ENCODE results near the gene IMP3. TPM values are rescaled to one million over a fixed set of nuclear protein-coding genes. Genes with fewer than 3 reads are reported as not detected.

IMP3 gene
- total RNA-seq, 1 experiment from 2014 or later: 56.0 TPM

GRCh38 chr15:75656813-75657212 is 16.8 kb upstream of the IMP3 start:
- ChIA-PET POLR2A (interaction anchor here (0.6 kb wide), 1 partner anchor 608 kb away, joined by 4 read pairs; no protein-coding TSS in a partner anchor), CTCF (no interaction called here)
- DNase-seq (ENCODE audit: low read depth, low spot score) (no peak), ATAC-seq (no peak)
- Histone ChIP-seq H3K27me3 (ENCODE audit: control insufficient read depth, insufficient read depth, low read length) (no peaks in the 10 kb centered on the region), H3K36me3 (ENCODE audit: control insufficient read depth, insufficient read depth, low read length) (no peaks in the 10 kb centered on the region), H3K9me3 (ENCODE audit: control insufficient read depth, insufficient read depth, low read depth, low read length) (no peaks in the 10 kb centered on the region), H3K27ac (ENCODE audit: low read length) (no peak overlapping the region), H3K4me1 (ENCODE audit: control insufficient read depth, insufficient read depth, low read length) (peaks cover 8% of the 10 kb centered on the region), H3K4me3 (ENCODE audit: low read depth in 2 of 2, low read length in 2 of 2) (no peak overlapping the region)
- no peak for TF ChIP-seq SIN3A (IDR thresholded peaks at IDR 0.05; ENCODE audit: borderline replicate concordance, insufficient read depth, low read depth, low read length)
- TF ChIP-seq CTCF (IDR thresholded peaks at IDR 0.05): no peak
- TF ChIP-seq POLR2AphosphoS5 (IDR thresholded peaks at IDR 0.05; ENCODE audit: low read depth, low read length): no peak
- no peak for TF ChIP-seq REST (IDR thresholded peaks at IDR 0.05; ENCODE audit: insufficient read depth in 1 of 2, low read depth in 2 of 2, low read length in 1 of 2)
- TF ChIP-seq TCF7L2 (IDR thresholded peaks at IDR 0.05; ENCODE audit: low read depth, low read length): no peak
- intact Hi-C loops (cut with micrococcal nuclease; ENCODE audit: unreplicated experiment): no loop called here
- in situ Hi-C loops (cut with HindIII; ENCODE audit: low pct_unique_long_range_greater_than_20kb, low sequenced_read_pairs): no loop called here
- BruUV-seq (replicated peaks): no TSS peak

GRCh38 chr15:75656331-75656730 is 16.3 kb upstream of the IMP3 start:
- in situ Hi-C loops (cut with HindIII; ENCODE audit: low pct_unique_long_range_greater_than_20kb, low sequenced_read_pairs): no loop called here
- no peak for ATAC-seq

More at GRCh38 chr15:75656331-75656730, 16.3 kb upstream of the IMP3 start:
- Histone ChIP-seq H3K27me3 (ENCODE audit: control insufficient read depth, insufficient read depth, low read length) (no peaks in the 10 kb centered on the region), H3K4me3 (ENCODE audit: low read depth in 2 of 2, low read length in 2 of 2) (no peak overlapping the region), H3K9me3 (ENCODE audit: control insufficient read depth, insufficient read depth, low read depth, low read length) (no peaks in the 10 kb centered on the region), H3K4me1 (ENCODE audit: control insufficient read depth, insufficient read depth, low read length) (peaks cover 12% of the 10 kb centered on the region), H3K27ac (ENCODE audit: low read length) (no peak overlapping the region), H3K36me3 (ENCODE audit: control insufficient read depth, insufficient read depth, low read length) (no peaks in the 10 kb centered on the region)
- TF ChIP-seq POLR2AphosphoS5 (IDR thresholded peaks at IDR 0.05; ENCODE audit: low read depth, low read length): no peak
- TF ChIP-seq SIN3A (IDR thresholded peaks at IDR 0.05; ENCODE audit: borderline replicate concordance, insufficient read depth, low read depth, low read length): no peak
- TF ChIP-seq TCF7L2 (IDR thresholded peaks at IDR 0.05; ENCODE audit: low read depth, low read length): no peak
- no peak for TF ChIP-seq REST (IDR thresholded peaks at IDR 0.05; ENCODE audit: insufficient read depth in 1 of 2, low read depth in 2 of 2, low read length in 1 of 2)
- TF ChIP-seq CTCF (IDR thresholded peaks at IDR 0.05): no peak
- intact Hi-C loops (cut with micrococcal nuclease; ENCODE audit: unreplicated experiment): no loop called here
- DNase-seq (ENCODE audit: low read depth, low spot score): no peak
- POLR2A ChIA-PET: interaction anchor here (0.6 kb wide), 1 partner anchor 609 kb away, joined by 4 read pairs; no protein-coding TSS in a partner anchor
- CTCF ChIA-PET: no interaction called here
- BruUV-seq (replicated peaks): no TSS peak
